ENCODE results near the gene SLF2. TPM values are rescaled to one million over a fixed set of nuclear protein-coding genes. Genes with fewer than 3 reads are reported as not detected.
A peak's percentile ranks its signal among the peaks of the same experiment; 100 is the strongest.

Gene SLF2
- total and polyA plus RNA-seq, 2 of the 8 experiments (the other 6 are each of a cell fraction or from before 2014, with no cell fraction given): 5.5 to 20.9 TPM

DNA sequence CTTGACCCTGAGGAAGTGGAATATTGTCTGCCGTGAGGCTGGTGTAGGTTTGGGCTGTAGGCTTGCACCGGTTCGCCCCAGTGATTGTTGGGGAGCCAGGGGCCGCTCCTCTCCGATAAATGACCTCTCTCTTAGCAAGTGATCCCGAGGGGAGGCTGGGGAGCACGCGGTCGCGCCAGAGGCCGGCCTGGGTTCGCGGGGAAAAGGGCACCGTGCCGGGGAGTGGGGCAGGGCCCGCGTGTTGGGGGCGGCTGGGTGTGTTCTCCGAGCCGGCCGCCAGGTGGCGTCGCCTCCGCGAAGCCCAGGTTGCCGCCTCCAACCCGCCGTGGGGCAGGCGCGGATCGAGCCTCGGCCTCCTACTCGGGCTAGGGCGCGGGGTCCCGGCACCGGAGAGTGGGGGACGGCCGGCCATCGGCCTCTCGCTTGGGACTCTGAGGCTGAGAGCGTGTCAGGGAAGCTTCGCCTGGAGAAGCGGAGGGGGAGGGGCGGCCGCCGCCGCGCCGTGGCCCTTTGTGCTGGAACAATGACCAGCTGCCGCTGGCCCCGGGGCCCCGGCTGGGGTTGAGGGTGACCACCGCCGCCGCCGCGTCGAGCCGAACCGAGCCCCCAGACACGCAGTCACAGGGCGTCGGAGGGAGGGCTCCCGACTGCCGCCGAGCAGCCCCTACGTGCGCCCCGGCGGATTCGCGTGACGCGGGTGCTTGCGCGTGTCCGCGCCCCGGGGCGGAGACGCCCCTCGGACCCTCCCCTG, 86.4 kb downstream of the SLF2 start (continued):
- TF ChIP-seq CBX8 (IDR thresholded peaks at IDR 0.05; ENCODE audit: borderline replicate concordance, low read depth, low read length) (no peak), HDAC2 (IDR thresholded peaks at IDR 0.05; ENCODE audit: borderline replicate concordance in 1 of 2, low read depth in 2 of 2, low read length in 2 of 2) (peak in 1 of 2 experiments; percentile 15; a peak in 1 of 4 replicates), BCL11A (IDR thresholded peaks at IDR 0.05; ENCODE audit: low read depth in 2 of 2, low read length in 2 of 2) (no peak), CTBP2 (IDR thresholded peaks at IDR 0.05; ENCODE audit: borderline replicate concordance, insufficient read depth, insufficient read length, low read length) (no peak), POLR2AphosphoS5 (IDR thresholded peaks at IDR 0.05; ENCODE audit: low read depth, low read length) (peak; percentile 79), TEAD4 (IDR thresholded peaks at IDR 0.05; ENCODE audit: low read depth, low read length) (no peak), KDM5A (IDR thresholded peaks at IDR 0.05; ENCODE audit: low read length) (no peak), MAFK (IDR thresholded peaks at IDR 0.05; ENCODE audit: low read depth, low read length) (no peak), KDM4A (IDR thresholded peaks at IDR 0.05; ENCODE audit: low read depth, low read length, severe bottlenecking) (peak; percentile 73), RAD21 (IDR thresholded peaks at IDR 0.05 in 1 of 2, conservative IDR thresholded peaks at IDR 0.05 in 1 of 2; ENCODE audit: low read depth in 2 of 2, low read length in 2 of 2) (peak; percentile 22 to 50; a peak in 2 of 4 replicates), SAP30 (IDR thresholded peaks at IDR 0.05; ENCODE audit: insufficient read depth, insufficient replicate concordance, low read length) (no peak), SIN3A (conservative IDR thresholded peaks at IDR 0.05 in 1 of 2, IDR thresholded peaks at IDR 0.05 in 1 of 2; ENCODE audit: low read depth in 1 of 2, low read length in 2 of 2) (peak; percentile 63 to 72; a peak in 1 of 4 replicates), POLR2A (IDR thresholded peaks at IDR 0.05; ENCODE audit: control extremely low read depth in 1 of 2, low read depth in 2 of 2, low read length in 2 of 2) (peak in 1 of 2 experiments; percentile 71; a peak in 1 of 3 replicates)
- TF ChIP-seq, protein P1, sequence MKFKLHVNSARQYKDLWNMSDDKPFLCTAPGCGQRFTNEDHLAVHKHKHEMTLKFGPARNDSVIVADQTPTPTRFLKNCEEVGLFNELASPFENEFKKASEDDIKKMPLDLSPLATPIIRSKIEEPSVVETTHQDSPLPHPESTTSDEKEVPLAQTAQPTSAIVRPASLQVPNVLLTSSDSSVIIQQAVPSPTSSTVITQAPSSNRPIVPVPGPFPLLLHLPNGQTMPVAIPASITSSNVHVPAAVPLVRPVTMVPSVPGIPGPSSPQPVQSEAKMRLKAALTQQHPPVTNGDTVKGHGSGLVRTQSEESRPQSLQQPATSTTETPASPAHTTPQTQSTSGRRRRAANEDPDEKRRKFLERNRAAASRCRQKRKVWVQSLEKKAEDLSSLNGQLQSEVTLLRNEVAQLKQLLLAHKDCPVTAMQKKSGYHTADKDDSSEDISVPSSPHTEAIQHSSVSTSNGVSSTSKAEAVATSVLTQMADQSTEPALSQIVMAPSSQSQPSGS (IDR thresholded peaks at IDR 0.05; ENCODE audit: low read length): no peak
